Thyroid gland (tissue), 4 donors: ENCODE measurements around the gene GJB5. TPM values are rescaled to one million over a fixed set of nuclear protein-coding genes. Genes with fewer than 3 reads are reported as not detected.

ENCODE experiments used
- DNase-seq, 2 donors: peaks; one replicate each; pipeline ENCODE4 v3.0.0-alpha.2; 2019
- H3K27ac ChIP-seq, 3 donors: fragments of 200-600 bp; sonication (generic); 1 replicate in 2 of 3; 2 replicates in 1 of 3; pipeline ENCODE4 v1.5.1; 2016 to 2019; ENCODE audit warnings: mild to moderate bottlenecking in 1 of 3, moderate library complexity in 1 of 3
- H3K27me3 ChIP-seq: fragments of 200-600 bp; sonication (generic); one replicate; pipeline ENCODE4 v1.5.1; 2019
- H3K36me3 ChIP-seq, 2 donors: fragments of 200-600 bp; sonication (generic); one replicate each; pipeline ENCODE4 v1.5.1; 2016 to 2019
- H3K4me1 ChIP-seq, 2 donors: fragments of 200-600 bp; sonication (generic); one replicate each; pipeline ENCODE4 v1.5.1; 2017 to 2019
- H3K4me3 ChIP-seq, 3 donors: fragments of 200-600 bp; sonication (generic); replicated peaks in 1 of 3; 1 replicate in 2 of 3; 2 replicates in 1 of 3; pipeline ENCODE4 v1.5.1; 2016; ENCODE audit warnings: mild to moderate bottlenecking in 1 of 3
- H3K9me3 ChIP-seq: fragments of 200-600 bp; sonication (generic); one replicate; pipeline ENCODE4 v1.5.1; 2017
- POLR2A ChIP-seq, 2 donors: fragments of 450-650 bp; IDR thresholded peaks; one replicate each; pipeline ENCODE4 v1.6.1; 2017; ENCODE audit warnings: antibody characterized with exemption in 2 of 2, mild to moderate bottlenecking in 2 of 2, moderate library complexity in 1 of 2
- WGBS, 2 donors: methylation state at CpG; one replicate each; pipeline ENCODE4 v1.1.5; 2017; 5-methylcytosine and 5-hydroxymethylcytosine counted together
- intact Hi-C: fragments of 100-400 bp; cut with DNase I; formaldehyde crosslinking; loops from one replicate; pipeline ENCODE4 v1.15.1; 2023
- total RNA-seq, 4 donors: library from RNA; depleted of rRNA; stranded (reverse); fragments of >200 nt; gene quantifications; one replicate each; pipeline ENCODE4 v1.2.3, GENCODE V29; 2016
- TF ChIP-seq, protein P1 (sequence below), 6 experiments: fragments of 200-600 bp in 3 of 6; fragments of 450-650 bp in 3 of 6; sonication (generic) in 3 of 6; IDR thresholded peaks; one replicate each; pipeline ENCODE4 v1.5.1; 2016 to 2019; ENCODE audit warnings: antibody characterized with exemption in 6 of 6, mild to moderate bottlenecking in 2 of 6, inconsistent platforms in 1 of 6, moderate library complexity in 1 of 6

Gene GJB5
- total RNA-seq, 4 donors from 2014 or later: not detected

DNA sequence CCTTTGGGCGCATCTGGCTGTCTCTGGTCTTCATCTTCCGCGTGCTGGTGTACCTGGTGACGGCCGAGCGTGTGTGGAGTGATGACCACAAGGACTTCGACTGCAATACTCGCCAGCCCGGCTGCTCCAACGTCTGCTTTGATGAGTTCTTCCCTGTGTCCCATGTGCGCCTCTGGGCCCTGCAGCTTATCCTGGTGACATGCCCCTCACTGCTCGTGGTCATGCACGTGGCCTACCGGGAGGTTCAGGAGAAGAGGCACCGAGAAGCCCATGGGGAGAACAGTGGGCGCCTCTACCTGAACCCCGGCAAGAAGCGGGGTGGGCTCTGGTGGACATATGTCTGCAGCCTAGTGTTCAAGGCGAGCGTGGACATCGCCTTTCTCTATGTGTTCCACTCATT is 2.5 kb downstream of the GJB5 start:
- no peak for DNase-seq
- whole genome bisulfite sequencing, 2 donors: 89 to 91% methylated on average over 14 to 21 of the region's 21 CpGs
- Histone ChIP-seq H3K27me3 (no peaks in the 10 kb centered on the region), H3K4me1 (no peaks in the 10 kb centered on the region), H3K27ac (no peak overlapping the region), H3K36me3 (no peaks in the 10 kb centered on the region), H3K4me3 (no peak overlapping the region), H3K9me3 (no peaks in the 10 kb centered on the region)
- intact Hi-C loops: no loop called here
- TF ChIP-seq, protein P1, sequence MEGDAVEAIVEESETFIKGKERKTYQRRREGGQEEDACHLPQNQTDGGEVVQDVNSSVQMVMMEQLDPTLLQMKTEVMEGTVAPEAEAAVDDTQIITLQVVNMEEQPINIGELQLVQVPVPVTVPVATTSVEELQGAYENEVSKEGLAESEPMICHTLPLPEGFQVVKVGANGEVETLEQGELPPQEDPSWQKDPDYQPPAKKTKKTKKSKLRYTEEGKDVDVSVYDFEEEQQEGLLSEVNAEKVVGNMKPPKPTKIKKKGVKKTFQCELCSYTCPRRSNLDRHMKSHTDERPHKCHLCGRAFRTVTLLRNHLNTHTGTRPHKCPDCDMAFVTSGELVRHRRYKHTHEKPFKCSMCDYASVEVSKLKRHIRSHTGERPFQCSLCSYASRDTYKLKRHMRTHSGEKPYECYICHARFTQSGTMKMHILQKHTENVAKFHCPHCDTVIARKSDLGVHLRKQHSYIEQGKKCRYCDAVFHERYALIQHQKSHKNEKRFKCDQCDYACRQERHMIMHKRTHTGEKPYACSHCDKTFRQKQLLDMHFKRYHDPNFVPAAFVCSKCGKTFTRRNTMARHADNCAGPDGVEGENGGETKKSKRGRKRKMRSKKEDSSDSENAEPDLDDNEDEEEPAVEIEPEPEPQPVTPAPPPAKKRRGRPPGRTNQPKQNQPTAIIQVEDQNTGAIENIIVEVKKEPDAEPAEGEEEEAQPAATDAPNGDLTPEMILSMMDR (IDR thresholded peaks at IDR 0.05): no peak

DNA sequence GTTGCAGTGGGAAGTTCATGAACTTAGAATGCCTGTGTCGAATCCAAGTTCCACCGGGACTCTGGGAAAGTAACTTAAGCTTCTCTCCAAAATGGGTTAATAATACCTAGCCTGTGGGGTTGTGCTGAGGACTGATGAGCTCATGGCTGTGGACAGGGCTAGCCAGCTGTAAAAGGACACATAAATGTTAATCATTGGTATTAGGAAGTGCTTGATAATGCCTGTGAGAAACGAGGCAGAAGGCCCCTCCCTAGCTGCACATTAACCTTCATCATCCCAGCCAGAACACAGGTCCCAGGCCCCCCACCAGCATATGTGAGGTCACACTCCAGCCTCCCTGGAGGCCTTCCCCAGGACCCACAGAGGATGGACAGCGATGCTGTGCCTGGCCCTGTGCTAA is 3.9 kb downstream of the GJB5 start:
- TF ChIP-seq POLR2A (IDR thresholded peaks at IDR 0.05): no peak
- TF ChIP-seq, protein P1 (IDR thresholded peaks at IDR 0.05): no peak
- DNase-seq: no peak
- H3K27ac ChIP-seq: no peak overlapping the region
- no peaks in the 10 kb centered on the region for H3K4me1 ChIP-seq
- no peaks in the 10 kb centered on the region for H3K36me3 ChIP-seq
- no peaks in the 10 kb centered on the region for H3K27me3 ChIP-seq
- intact Hi-C loops: no loop called here
- no peaks in the 10 kb centered on the region for H3K9me3 ChIP-seq
- WGBS, 2 donors: 74 to 77% methylated on average over 4 of the region's 4 CpGs
- no peak overlapping the region for H3K4me3 ChIP-seq

DNA sequence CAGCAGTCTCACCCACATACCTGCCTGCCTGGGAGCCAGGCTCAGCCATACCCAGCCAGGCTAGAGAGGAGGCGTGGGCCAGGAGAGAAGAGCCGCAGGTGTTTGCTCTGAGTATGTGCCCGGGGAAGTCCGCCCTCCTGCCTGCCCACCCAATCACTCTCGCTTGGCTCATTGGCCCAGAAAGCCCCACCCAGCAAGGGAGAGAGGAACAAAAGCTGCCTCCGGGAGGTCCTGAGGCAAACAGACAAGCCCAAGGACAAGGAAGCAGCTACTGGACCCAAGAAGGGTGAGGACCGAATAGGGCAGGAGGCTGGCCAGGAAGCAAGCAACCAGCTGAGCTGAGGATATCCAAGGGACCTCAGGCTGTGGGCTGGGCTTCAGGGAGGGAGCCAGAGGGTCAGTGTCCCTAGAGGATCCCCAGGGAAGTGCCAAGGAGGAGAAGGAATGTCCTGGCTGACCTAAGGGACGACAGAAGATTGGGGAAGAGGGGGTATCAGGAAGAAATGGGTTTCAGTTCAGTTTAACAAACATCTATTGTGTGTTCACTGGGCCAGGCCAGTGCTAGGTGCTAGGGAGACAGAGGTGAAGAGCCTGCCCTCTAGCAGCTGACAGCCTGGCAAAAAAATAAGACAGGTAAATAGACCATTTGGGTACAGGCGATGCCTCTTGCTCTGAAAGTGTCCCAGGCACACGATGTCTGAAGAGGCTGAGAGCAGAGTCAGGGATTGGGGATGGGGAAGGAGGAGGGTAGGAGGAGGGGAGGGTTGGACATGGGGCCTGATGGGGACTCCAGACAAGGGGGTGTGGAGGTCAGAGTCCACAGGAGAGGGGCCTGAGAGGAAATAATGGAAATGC is 4.9 kb downstream of the GJB5 start, which contains the start of gene GJB4:
Gene GJB4 (plus strand): TSS at position 238 of the 855 bp plus-strand sequence. CDS start 1,515 bp downstream, outside the sequence.
- Histone ChIP-seq H3K9me3 (no peaks in the 10 kb centered on the region), H3K4me3 (no peak within 1 kb of the TSS), H3K4me1 (no peaks in the 10 kb centered on the region), H3K27ac (no peak within 1 kb of the TSS), H3K36me3 (no peaks in the 10 kb centered on the region), H3K27me3 (no peaks in the 10 kb centered on the region)
- TF ChIP-seq, protein P1 (IDR thresholded peaks at IDR 0.05): no peak
- TF ChIP-seq POLR2A (IDR thresholded peaks at IDR 0.05): no peak
- WGBS, 2 donors: 46 to 47% methylated on average over 10 of the region's 10 CpGs
- DNase-seq: no peak
- intact Hi-C loops: no loop called here

DNA sequence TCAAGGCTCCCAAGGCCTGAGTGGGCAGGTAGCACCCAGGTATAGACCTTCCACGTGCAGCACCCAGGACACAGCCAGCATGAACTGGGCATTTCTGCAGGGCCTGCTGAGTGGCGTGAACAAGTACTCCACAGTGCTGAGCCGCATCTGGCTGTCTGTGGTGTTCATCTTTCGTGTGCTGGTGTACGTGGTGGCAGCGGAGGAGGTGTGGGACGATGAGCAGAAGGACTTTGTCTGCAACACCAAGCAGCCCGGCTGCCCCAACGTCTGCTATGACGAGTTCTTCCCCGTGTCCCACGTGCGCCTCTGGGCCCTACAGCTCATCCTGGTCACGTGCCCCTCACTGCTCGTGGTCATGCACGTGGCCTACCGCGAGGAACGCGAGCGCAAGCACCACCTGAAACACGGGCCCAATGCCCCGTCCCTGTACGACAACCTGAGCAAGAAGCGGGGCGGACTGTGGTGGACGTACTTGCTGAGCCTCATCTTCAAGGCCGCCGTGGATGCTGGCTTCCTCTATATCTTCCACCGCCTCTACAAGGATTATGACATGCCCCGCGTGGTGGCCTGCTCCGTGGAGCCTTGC is 6.4 kb downstream of the GJB5 start:
- H3K9me3 ChIP-seq: no peaks in the 10 kb centered on the region
- no peaks in the 10 kb centered on the region for H3K27me3 ChIP-seq
- WGBS, 2 donors: 93 to 95% methylated on average over 25 to 33 of the region's 33 CpGs
- no peak for DNase-seq
- H3K36me3 ChIP-seq: no peaks in the 10 kb centered on the region
- intact Hi-C loops: no loop called here
- H3K4me1 ChIP-seq: no peaks in the 10 kb centered on the region
- TF ChIP-seq, protein P1 (IDR thresholded peaks at IDR 0.05): no peak
- TF ChIP-seq POLR2A (IDR thresholded peaks at IDR 0.05): no peak
- H3K4me3 ChIP-seq: no peak overlapping the region
- H3K27ac ChIP-seq: no peak overlapping the region

DNA sequence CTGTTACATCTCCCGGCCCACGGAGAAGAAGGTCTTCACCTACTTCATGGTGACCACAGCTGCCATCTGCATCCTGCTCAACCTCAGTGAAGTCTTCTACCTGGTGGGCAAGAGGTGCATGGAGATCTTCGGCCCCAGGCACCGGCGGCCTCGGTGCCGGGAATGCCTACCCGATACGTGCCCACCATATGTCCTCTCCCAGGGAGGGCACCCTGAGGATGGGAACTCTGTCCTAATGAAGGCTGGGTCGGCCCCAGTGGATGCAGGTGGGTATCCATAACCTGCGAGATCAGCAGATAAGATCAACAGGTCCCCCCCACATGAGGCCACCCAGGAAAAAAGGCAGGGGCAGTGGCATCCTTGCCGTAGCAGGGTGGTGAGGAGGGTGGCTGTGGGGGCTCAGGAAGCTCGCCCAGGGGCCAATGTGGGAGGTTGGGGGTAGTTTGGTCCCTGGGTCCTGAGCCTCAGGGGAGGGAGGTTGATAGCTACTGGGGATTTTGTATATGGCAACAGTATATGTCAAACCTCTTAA is 7.0 kb downstream of the GJB5 start:
- intact Hi-C loops: no loop called here
- Histone ChIP-seq H3K4me1 (no peaks in the 10 kb centered on the region), H3K36me3 (no peaks in the 10 kb centered on the region), H3K27ac (no peak overlapping the region), H3K9me3 (no peaks in the 10 kb centered on the region), H3K27me3 (no peaks in the 10 kb centered on the region), H3K4me3 (no peak overlapping the region)
- TF ChIP-seq POLR2A (IDR thresholded peaks at IDR 0.05): no peak
- TF ChIP-seq, protein P1 (IDR thresholded peaks at IDR 0.05): no peak
- no peak for DNase-seq
- 83 to 93% methylated on average over 11 to 13 of the region's 13 CpGs for WGBS, 2 donors
